ENCODE data around the gene APBA1. TPM values are rescaled to one million over a fixed set of nuclear protein-coding genes. Genes with fewer than 3 reads are reported as not detected.

The APBA1 gene
- polyA plus RNA-seq, 1 experiment = 4.6 TPM

- ChIA-PET POLR2A (no interaction called here), CTCF (no interaction called here)
- H3K27me3 ChIP-seq (ENCODE audit: control insufficient read depth, insufficient read depth, low read length) = 0 out of 2 replicates have a peak, but pooled peaks cover 4% of the 10 kb centered on the region
- no peak overlapping the region for H3K4me3 ChIP-seq (ENCODE audit: low read depth, low read length)
- no peaks in the 10 kb centered on the region for H3K36me3 ChIP-seq (ENCODE audit: control insufficient read depth, insufficient read depth, low read length)
- TF ChIP-seq CTCF (IDR thresholded peaks at IDR 0.05; ENCODE audit: insufficient read depth, low read depth, low read length) = no peak
- DNase-seq (ENCODE audit: low read depth) = no peak
Measured at GRCh38 chr9:69379270-69379982, 292.7 kb downstream of the APBA1 start.

GRCh38 chr9:69377981-69378380 lies 294.2 kb downstream of the APBA1 start:
- Histone ChIP-seq H3K4me3 (ENCODE audit: low read depth, low read length) (no peak overlapping the region), H3K27me3 (ENCODE audit: control insufficient read depth, insufficient read depth, low read length) (no peaks in the 10 kb centered on the region), H3K36me3 (ENCODE audit: control insufficient read depth, insufficient read depth, low read length) (no peaks in the 10 kb centered on the region)
- POLR2A ChIA-PET = no interaction called here
- no peak for DNase-seq (ENCODE audit: low read depth)
- CTCF ChIA-PET = no interaction called here
- no peak for TF ChIP-seq CTCF (IDR thresholded peaks at IDR 0.05; ENCODE audit: insufficient read depth, low read depth, low read length)

Other genes with a start within 250 kb of the APBA1 start
- 12.4 and 20.5 TPM in 2 replicates for gene PTAR1, start 87.6 kb upstream of the APBA1 start, polyA plus RNA-seq (2011; rRNA removed)
- gene CFAP95, start 148.4 kb upstream of the APBA1 start, polyA plus RNA-seq (2011; rRNA removed) = 0.13 and 0.20 TPM in 2 replicates

Measured in BJ (cell line).